Activated naive CD4-positive, alpha-beta T cell (primary cell): Measurements from ENCODE around the gene FLT1.

Experiments
- DNase-seq, 4 experiments: peaks; one replicate each; lab custom pipeline; 2025; lab: John Stamatoyannopoulos, UW

The FLT1 gene

DNA sequence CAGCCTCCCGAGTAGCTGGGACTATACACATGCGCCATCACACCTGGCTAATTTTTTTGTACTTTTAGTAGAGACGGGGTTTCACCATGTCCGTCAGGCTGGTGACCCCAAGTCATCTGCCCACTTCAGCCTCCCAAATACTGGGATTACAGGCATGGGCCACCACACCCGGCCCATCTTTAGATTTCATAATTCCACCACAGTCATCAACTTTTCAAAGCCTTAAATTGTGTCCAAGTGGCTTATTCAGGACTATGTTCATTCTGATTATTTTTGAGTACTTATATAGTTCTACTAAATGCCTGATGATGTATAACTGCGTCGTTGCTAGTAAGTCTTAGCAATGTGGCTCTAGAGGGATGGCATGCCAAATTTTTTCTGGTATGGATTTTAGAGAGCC is 36.9 kb downstream of the FLT1 start:
- no peak for DNase-seq

DNA sequence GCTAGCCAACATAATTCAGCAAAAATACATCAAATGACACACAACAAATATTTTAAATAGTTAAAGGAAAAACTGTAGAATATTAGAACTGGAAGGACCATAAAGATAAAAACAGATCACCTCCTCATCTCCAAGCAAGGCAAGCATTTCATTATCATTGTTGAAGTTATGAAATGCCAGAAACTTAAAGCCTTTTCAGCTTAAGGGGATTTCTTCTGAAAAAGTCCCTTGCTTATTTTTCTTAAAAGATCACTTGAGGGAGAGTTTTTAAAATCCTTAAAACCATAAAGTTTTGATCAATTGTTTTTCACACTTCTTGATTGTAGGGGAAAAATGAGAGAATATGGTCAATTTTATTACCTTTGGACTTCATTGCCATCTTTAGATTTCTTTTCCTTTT is 37.4 kb downstream of the FLT1 start:
- no peak for DNase-seq

DNA sequence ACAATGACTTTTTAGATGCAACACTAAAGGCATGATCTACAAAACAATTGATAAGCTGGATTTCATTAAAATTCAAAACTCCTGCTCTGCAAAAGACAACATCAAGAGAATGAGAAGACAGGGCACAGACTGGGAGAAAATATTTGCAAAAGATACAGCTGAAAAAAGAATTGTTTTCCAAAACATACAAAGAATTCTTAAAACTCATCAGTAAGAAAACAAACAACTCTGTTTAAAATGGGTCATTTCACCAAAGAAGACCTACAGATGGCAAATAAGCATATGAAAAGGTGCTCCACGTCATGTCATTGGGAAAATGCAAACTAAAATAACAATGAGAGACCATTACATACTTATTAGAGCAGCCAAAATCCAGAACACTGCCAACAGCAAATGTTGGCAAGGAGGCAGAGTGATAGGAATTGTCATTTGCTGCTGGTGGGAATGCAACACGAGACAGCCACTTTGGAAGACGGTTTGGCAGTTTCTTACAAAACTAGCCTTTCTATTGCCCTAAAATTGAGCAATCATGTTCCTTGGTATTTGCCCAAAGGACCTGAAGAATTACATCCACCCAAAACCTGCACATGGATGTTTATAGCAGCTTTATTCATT is 39.2 kb downstream of the FLT1 start:
- no peak for DNase-seq

DNA sequence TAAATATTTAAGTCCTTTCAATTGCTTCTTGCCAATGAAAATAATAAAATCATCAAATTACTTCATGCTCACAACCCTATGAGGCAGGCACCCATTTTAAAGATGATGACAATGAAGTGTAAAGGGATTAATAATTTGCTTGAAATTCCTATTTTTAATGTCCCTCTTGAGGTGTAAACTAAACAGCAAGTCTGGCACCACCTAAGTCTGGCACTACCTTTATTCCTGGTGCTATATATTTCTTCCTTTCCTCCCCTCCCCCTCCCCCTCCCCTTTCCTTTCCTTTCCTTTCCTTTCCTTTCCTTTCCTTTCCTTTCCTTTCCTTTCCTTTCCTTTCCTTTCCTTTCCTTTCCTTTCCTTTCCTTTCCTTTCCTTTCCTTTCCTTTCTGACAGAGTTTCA is 42.2 kb downstream of the FLT1 start:
- DNase-seq, result no peak

DNA sequence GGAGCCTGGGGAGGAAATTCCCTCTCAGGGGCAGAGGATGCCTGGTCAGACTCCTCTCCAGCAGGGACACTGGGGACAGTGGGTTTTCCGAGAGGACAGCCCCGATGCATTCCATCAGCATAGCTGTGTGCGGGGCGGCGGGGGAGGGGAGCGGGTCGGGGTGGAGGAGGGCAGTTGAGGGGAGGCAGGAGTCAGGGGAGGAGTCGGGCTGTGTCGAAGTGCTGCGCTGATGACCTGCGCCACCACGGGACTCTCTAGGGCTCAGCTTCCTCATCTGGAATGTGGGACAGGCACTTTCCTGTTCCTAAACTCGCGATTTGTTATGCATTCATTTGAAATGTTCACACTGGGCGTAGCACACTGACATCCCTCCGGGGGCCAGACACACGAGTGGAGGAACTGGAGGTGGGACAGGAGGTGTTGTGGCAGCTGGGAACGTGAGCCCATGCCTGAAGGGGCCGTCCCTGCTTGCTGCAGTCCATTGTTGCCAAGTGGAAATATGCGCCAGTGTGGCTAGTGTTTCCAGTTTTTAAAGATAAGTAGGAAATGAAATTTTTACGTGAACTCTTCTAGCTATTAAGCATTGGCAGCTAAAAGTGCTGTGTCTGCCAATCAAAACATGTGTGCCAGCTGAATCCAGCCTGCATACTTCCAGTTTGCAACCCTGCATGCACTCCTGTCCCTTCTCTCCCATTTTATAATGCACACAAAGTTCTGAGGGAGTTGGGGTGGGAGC is 43.3 kb downstream of the FLT1 start:
- no peak for DNase-seq

DNA sequence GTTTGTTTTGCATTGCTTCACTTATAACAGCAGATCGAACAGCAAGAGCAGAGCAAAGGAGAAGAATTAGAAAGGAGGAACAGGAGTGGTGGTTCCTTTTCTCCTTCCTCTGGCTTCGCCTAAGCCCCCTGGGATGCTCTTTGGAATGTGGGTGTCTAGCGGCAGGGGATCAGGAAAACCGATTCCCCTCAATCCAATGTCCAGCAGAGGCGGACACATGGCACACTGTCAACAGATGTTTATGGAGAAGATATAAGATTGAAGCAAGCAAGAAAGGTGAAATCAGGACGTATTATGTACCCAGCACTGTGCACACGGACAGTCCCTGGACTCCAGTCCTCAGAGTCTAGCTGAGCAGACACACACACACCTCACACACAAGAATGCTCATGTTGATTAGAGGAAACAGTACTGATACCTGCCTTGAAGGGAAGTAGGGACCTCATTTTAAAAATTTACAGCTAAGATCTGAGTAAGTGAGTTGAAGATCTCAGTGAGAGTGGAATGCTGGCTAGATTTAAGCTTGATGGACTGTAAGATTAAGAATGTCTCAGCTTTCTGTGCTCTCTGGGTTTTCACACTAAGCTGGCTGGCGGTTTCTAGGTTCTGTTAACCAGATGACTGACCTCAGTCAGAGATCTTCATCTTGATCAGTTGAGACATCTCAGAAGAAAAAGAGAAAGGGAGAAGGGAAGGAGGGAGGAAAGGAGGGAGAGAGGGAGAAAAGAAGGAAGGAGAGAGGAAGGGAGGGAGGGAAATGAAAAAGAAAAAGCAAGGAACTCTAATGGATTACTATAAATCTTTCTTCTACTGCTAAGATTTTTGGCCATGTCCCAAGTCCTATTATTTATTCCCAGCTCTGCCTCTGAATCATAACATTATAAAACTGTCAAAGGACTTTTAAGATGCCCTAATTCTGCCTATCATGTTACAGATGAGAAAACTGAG is 44.8 kb downstream of the FLT1 start:
- no peak for DNase-seq

DNA sequence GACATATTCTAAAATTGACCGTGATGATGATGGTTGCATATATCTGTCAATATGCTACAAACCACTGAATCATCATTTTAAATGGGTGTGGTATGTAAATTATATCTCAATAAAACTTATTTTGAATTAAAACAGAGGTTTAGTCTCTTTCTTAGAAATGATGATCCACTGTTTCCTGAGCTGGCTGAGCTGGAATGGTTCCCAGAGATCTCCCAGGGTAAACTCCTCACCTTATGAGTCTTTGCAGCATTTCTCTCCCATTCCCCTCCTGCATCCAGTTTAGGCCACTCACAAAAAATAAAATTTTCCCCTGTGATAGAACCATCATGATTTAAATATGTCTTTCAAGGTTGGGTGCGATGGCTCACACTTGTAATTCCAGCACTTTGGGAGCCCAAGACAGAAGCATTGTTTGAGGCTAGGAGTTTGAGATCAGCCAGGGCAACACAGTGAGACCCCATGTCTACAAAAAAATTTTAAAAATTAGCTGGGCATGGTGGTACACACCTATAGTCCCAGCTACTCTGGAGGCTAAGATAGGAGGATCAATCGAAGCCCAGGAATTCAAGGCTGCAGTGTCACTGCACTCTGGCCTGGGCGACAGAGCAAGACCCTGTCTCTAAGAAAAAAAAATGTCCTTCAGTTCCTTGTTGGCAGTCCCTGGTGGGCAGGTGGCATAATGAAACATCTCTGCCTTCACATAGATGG is 46.1 kb downstream of the FLT1 start:
- no peak for DNase-seq

DNA sequence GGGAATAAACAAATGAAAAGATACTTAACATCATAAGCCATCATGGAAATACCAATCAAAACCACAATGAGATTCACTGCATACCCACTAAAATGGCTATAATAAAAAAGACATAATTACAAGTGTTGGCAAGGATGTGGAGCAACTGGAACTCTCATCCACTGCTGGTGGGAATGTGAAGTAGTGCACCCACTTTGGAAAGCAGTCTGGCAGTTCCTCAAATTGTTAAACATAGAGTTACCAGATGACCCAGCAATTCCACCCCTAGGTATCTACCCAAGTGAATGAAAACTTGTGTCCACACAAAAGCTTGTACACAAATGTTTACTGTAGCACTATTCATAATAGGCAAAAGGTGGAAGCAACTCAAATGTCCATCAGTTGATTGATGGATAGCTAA is 46.9 kb downstream of the FLT1 start:
- no peak for DNase-seq

DNA sequence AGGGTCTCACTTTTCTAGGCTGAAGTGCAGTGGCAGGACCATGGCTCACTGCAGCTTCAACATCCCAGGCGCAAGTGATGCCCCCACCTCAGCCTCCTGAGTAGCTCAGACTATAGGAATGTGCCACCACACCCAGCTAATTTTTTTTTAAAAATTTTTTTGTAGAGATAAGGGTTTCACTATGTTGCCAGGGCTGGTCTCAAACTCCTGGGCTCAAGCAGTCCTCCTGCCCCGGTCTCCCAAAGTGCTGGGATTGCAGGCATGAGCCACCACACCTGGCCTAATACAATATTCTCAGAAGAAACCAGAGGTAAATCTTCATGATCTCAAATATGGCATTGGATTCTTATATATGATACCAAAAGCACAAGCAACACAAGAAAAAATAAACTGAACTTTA is 47.7 kb downstream of the FLT1 start:
- no peak for DNase-seq

DNA sequence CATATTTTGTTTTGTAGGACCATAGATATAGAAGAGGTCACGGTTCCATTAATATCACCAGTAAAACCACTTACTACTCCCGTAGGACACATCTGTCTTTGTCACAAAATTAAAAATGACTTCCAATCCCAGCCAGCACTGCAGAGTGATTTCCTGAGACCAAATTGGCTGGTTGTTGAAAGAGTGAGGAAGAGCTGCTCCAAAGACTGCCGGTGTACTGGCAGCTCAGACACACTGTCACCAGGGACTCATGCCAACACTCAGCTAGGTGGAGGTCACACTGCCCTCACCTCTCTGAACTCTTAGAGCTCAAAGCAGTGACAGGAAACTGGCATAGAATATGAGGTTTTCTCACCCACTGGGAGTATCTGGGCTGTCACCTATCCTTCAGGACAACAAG is 52.1 kb downstream of the FLT1 start:
- DNase-seq, result no peak

DNA sequence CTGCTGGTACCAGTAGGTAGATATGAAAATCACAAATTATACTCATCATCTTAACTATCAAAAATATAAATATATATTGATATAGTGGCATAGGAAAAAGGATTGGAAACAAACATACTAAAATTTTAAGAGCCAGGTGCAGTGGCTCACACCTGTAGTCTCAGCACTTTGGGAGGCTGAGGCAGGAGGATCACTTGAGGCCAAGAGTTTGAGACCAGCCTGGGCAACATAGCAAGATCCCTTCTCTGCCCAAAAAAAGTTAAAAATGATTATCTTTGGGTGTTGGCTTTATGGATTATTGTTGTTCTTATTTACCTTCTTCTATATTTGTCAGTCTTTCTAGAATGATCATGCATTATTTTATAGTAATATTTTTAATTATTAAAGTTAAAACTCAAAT is 53.4 kb downstream of the FLT1 start:
- no peak for DNase-seq

DNA sequence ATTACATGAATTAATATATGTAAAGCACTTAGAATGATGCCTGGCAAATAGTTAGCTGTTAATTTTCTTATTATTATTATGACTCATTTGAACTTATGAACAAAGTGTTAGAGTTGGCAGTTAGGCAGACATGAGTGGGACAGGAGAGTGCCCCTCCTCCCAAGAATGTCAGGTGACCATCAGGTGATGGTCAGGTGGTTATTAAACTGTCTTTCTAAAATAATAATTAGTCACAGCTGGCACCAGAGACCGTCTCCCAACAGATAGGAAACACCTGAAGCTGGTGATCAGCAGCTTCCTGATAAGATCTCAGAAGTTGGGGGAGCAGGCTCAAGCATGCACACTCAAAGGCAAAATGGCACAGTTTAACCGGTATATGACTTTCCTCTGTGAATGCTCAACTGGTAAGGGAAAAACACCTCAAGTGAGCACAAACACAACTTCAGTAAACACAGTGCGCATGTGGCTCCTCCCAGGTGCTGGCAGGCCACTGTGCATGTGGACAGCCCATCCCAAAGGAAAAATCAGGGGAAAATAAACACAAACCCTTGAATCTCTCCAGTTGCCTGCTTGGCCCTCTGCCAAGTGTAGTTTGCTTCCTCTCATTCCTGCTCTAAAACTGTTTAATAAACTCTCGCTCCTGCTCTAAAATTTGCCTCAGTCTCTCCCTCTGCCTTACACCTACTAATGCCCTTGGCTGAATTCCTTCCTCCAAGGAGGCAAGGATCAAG is 54.0 kb downstream of the FLT1 start:
- no peak for DNase-seq

DNA sequence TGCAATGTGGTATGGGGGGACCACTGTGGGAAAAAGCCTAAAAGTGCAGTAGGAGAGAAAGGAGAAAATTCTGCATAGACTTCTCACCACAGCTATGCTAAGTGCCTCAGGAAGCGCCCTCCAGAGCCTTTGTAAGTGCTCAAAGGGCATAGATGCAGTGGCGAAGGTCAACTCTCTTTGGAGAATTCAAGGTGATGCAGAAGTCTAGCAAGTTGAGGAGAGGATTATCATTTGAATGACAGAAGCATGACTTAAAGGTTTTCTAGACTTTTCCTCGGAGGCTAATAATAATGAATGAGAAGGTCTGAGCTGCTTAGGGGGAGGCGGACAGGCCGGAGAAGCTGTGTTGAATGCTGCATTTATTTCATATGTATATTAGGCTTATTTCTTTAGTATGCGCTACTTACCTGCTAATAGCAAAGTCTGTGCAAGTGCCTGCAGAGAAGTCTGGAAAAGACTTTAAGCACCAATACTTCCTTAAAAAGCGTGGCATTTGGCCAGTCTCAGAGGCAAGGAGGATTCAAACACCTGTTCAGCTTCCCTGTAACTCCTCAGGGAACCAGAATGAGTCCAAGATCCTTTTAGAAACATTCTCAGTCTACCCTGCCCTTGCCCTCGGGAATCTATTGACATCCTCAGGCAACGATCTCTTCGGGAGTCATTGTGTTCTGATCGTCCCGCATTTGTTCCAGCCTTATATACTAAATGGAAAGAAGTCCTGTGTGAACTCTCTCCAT is 56.2 kb downstream of the FLT1 start:
- no peak for DNase-seq

DNA sequence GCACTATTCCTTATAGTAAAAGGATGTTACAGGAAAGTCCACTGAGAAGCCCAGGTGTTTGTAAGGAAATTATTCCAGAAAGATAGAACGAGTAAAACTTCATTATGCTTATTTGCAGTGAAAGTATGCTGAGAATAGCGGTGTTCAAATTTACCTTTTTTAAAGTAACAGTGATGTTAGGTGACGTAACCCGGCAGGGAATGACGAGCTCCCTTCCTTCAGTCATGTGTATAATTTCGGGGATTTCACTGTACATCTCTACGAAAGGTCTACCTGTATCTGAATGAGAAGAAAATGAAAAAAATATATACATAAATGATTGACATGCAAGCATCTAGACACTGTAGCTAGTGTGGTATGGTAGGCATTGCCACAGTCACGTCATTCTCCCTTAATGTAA is 56.9 kb downstream of the FLT1 start:
- no peak for DNase-seq

DNA sequence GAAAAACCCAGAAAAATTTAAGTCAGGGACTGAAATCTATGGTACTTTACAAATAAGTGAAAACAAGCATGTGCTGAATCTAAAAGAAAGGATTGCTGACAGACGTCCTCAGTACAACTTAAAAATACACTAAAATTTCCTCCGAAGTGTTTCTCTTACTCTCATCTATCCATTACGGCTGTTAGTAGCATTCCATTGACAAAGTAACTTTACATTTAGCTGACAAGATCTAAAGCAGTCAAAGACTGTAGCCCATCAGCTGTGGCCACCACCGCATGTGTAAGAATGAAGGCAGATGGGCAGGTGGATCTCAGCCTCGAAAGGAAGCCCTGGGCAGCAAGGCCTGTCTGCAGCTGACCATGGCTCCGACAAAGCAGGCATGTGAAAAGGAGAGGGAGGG is 59.0 kb downstream of the FLT1 start:
- no peak for DNase-seq

DNA sequence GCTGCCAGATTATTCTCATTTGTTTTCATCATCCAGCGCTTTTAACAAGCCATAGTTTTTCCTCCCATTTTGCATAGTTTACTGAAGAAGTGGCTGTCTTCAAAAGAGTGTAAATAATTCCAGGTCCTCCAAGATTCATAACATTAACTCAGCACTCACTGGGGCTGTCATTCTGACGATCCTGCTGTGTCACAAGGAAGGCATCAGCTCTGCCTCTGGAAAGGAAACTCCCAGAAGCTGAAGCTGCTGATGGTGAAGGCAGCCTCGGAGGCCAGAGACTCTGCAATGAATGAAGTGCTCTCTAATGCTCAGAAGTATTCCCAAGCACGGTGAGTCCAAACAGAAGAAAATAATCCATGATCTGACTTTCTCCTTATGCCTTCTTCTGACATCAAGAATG is 60.0 kb downstream of the FLT1 start:
- DNase-seq, result no peak

DNA sequence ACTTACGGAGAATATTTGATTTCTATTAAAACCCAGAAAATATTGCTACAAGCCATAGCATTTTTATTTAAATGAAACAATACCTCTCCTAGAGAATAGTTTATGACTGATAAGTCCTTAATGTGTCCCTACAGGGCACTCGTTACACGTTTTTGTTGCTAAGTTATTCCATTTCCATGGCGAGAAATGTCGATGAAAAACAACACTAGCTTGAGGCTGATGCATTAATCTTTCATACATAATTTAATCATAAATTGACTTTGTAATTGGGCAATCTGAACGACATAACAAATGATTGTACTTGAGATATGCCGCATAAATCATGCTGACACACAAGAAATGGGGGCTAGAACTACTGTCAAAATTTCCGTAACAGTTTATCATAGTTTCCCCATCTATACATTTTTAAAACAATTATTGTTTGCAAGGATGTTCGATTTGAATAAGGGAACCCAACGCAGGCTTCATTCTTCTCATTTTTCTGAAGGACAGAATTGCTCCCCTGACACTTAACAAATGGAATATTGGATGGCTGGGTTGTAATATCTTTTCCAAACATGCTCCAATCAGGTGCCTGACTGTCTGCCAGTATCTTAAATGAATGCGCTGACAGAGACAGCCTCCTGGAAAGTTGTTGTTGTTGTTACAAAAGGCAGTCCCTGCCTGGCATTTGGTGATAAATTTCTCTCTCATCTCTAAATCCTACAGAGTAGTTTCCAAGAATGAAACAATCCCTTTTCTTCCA is 61.9 kb downstream of the FLT1 start:
- DNase-seq, result no peak

DNA sequence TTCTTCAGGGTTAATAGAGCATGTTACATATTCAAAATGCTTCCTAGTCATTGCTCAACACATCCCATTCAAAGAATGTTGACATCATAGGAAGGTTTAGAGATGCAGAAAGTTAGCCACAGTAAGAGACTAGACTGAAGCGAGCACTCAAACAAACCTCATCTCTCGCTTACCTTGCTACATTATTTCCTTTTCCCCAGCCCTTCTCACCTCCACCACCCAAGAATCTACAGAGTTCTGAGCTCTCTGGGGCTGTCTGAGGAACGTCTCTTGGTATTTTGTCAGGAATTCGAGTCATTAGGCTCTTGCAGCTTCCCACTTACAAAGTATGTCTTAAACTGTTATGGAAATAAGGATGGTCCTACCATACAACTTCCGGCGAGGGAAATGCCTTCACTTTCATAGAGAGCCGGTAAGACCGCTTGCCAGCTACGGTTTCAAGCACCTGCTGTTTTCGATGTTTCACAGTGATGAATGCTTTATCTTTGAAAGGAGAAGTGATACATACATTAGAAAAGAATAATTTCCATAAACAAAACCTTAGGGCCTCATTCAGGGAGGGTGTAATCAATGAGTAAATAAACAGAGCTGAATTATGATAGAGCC is 65.1 kb downstream of the FLT1 start:
- DNase-seq, result no peak

DNA sequence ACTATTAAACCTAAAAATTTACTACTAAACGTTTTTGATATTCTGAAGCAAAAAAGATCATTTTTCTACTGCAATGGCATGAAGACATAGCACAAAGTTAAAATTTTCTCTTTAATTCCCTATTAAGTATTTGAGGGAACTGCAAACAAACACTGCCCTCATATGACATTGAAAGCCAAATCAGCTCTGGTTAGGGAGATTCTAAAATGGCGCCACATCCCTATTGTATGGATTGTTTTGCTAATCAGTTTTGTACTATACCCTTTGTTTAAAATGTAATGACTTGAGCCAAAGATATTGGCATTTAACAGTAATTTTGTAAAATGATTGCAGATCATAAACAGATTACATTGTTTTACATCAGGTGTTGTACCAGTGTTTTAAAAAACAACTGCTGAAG is 65.8 kb downstream of the FLT1 start:
- no peak for DNase-seq

DNA sequence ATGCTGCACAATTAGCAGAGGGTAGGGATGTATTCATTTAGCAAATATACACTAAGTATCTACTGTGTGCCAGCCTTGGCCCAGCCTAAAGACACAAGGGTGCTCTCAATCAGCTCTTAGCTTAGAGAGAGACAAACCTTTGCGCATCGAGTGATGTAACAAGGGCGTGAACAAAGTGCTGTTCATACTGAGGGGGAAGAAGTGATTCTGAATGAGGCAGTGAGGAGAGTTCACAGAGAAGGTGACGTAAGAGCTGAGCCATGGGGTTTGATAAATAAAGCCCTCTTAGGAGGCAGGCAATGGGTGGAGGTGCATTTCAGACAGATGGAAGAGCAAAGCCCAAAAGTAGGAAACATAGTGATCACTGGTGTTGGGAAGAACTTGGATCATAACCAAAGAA is 68.5 kb downstream of the FLT1 start:
- no peak for DNase-seq
